Measurements from ENCODE around the gene URM1. TPM values are rescaled to one million over a fixed set of nuclear protein-coding genes. Genes with fewer than 3 reads are reported as not detected.
A peak's percentile ranks its signal among the peaks of the same experiment; 100 is the strongest.

Gene URM1
- total RNA-seq, 1 donor from 2014 or later, result 37.5 TPM

DNA sequence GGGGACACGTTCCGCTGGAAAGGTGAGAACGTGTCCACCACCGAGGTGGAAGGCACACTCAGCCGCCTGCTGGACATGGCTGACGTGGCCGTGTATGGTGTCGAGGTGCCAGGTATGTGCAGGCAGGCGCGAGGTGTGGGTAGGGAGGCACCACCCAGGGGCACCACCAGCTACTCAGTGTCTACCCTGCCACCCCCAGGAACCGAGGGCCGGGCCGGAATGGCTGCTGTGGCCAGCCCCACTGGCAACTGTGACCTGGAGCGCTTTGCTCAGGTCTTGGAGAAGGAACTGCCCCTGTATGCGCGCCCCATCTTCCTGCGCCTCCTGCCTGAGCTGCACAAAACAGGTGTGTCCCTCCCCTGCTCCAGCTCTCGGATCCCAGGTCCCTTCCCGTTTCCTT, 15.7 kb upstream of the URM1 start:
- TF ChIP-seq, protein P1, sequence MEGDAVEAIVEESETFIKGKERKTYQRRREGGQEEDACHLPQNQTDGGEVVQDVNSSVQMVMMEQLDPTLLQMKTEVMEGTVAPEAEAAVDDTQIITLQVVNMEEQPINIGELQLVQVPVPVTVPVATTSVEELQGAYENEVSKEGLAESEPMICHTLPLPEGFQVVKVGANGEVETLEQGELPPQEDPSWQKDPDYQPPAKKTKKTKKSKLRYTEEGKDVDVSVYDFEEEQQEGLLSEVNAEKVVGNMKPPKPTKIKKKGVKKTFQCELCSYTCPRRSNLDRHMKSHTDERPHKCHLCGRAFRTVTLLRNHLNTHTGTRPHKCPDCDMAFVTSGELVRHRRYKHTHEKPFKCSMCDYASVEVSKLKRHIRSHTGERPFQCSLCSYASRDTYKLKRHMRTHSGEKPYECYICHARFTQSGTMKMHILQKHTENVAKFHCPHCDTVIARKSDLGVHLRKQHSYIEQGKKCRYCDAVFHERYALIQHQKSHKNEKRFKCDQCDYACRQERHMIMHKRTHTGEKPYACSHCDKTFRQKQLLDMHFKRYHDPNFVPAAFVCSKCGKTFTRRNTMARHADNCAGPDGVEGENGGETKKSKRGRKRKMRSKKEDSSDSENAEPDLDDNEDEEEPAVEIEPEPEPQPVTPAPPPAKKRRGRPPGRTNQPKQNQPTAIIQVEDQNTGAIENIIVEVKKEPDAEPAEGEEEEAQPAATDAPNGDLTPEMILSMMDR (IDR thresholded peaks at IDR 0.05), result no peak
- no peak overlapping the region for H3K4me3 ChIP-seq
- intact Hi-C loops (cut with DNase I), result no loop called here

GRCh38 chr9:128358090-128358489, 13.1 kb upstream of the URM1 start:
- Histone ChIP-seq H3K9me3 (no peaks in the 10 kb centered on the region), H3K36me3 (peaks cover 27 to 44% of the 10 kb centered on the region in 2 donors), H3K4me3 (no peak overlapping the region), H3K27ac (no peak overlapping the region), H3K4me1 (peaks cover 0 to 10% of the 10 kb centered on the region in 2 donors), H3K27me3 (no peaks in the 10 kb centered on the region)
- TF ChIP-seq, protein P1 (IDR thresholded peaks at IDR 0.05), result no peak
- intact Hi-C loops (cut with DNase I), result no loop called here
- DNase-seq (ENCODE audit: low spot score in 2 of 2), result no peak

More for the DNA sequence above, 15.7 kb upstream of the URM1 start:
- Histone ChIP-seq H3K4me1 (no peaks in the 10 kb centered on the region), H3K27me3 (no peaks in the 10 kb centered on the region), H3K9me3 (no peaks in the 10 kb centered on the region), H3K36me3 (peaks cover 35 to 62% of the 10 kb centered on the region in 2 donors), H3K27ac (no peak overlapping the region)
- no peak for DNase-seq (ENCODE audit: low spot score in 2 of 2)

DNA sequence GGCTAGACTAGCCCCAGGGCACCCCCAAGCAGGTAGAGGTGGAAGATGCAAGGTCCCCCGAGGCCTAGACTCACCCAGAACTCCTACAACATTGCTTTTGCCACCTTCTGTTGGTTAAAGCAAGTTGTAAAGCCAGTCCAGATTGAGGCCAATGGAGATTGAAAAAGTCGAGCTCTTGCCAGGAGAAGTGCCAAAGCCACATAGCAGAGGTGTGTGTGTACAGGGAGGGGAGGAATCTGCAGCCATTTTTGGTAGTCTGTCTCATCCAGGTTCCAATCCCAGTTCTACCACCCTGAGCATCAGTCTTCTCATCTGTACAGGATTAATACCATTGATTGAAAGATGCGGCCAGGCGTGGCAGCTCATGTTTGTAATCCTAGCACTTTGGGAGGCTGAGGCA, 12.3 kb upstream of the URM1 start:
- no peak for DNase-seq (ENCODE audit: low spot score in 2 of 2)
- peaks cover 0 to 10% of the 10 kb centered on the region in 2 donors for H3K4me1 ChIP-seq
- H3K27me3 ChIP-seq, result no peaks in the 10 kb centered on the region
- no peak overlapping the region for H3K27ac ChIP-seq
- no peak overlapping the region for H3K4me3 ChIP-seq
- intact Hi-C loops (cut with DNase I), result no loop called here
- TF ChIP-seq, protein P1 (IDR thresholded peaks at IDR 0.05), result no peak
- peaks cover 27 to 40% of the 10 kb centered on the region in 2 donors for H3K36me3 ChIP-seq
- H3K9me3 ChIP-seq, result no peaks in the 10 kb centered on the region

- Histone ChIP-seq H3K27ac (peak overlapping the region; percentile 46 to 58), H3K27me3 (no peaks in the 10 kb centered on the region), H3K36me3 (peaks cover 11 to 24% of the 10 kb centered on the region in 2 donors), H3K9me3 (no peaks in the 10 kb centered on the region), H3K4me3 (no peak overlapping the region), H3K4me1 (peaks cover 4 to 19% of the 10 kb centered on the region in 2 donors)
- intact Hi-C loops (cut with DNase I), result no loop called here
- TF ChIP-seq, protein P1 (IDR thresholded peaks at IDR 0.05), result no peak
- no peak for DNase-seq (ENCODE audit: low spot score in 2 of 2)
Measured at GRCh38 chr9:128360826-128361225, 10.3 kb upstream of the URM1 start.

DNA sequence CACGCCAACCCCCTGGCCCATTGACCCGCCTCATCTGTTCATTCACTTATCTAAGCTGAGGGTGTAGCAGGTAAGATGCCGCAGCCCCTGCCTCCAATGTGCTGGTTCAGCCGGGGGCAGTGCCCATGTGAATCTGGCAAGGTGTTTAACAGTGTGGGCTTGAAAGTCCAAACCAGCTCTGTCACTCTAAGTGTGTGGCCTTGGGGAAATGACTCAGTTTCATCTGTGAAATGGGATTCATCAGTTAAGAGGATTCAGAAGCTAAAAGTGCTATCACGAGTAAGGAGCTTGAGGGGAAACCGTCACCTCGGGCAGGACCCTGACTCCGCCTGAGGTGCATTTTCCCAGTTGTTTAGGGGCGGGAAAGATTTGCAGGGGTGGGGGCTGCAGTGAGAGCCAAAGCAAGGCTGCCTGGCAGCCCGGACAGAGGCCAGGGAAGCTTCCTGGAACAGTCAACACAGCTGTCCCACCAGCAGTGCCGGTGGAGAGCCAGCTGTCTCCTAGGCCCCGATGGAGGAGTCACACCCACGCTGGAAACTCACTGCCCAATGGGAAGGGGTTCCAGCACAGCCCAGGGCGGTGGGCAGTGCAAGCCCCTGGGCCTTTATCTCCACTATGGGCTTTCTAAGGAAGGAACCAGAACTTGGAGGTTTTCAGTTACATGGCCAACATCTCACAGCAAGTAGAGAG, 9.7 kb upstream of the URM1 start:
- TF ChIP-seq, protein P1 (IDR thresholded peaks at IDR 0.05), result no peak
- Histone ChIP-seq H3K36me3 (peaks cover 6 to 18% of the 10 kb centered on the region in 2 donors), H3K27ac (peak overlapping the region; percentile 46 to 58), H3K9me3 (no peaks in the 10 kb centered on the region), H3K27me3 (no peaks in the 10 kb centered on the region), H3K4me3 (peak overlapping the region; percentile 47 to 61), H3K4me1 (peaks cover 4 to 19% of the 10 kb centered on the region in 2 donors)
- no peak for DNase-seq (ENCODE audit: low spot score in 2 of 2)
- intact Hi-C loops (cut with DNase I), result no loop called here

Measured in ascending aorta (tissue), 2 donors.